T follicular helper cell (primary cell): ENCODE measurements around the gene LRRC70.

Experiments
- DNase-seq: peaks from one replicate; pipeline ENCODE4 v3.0.0-alpha.2; 2020; ENCODE audit warnings: low read depth

LRRC70 gene

GRCh38 chr5:62575489-62575888, 3.1 kb upstream of the LRRC70 start:
- DNase-seq = no peak

GRCh38 chr5:62576570-62577170, 1.9 kb upstream of the LRRC70 start:
- no peak for DNase-seq

GRCh38 chr5:62577488-62577887, 1.1 kb upstream of the LRRC70 start:
- no peak for DNase-seq

- DNase-seq = no peak
Observed at GRCh38 chr5:62579761-62580160, 1.1 kb downstream of the LRRC70 start.

- DNase-seq = no peak
Observed at GRCh38 chr5:62581836-62582597, 3.4 kb downstream of the LRRC70 start.

- DNase-seq = no peak
Observed at GRCh38 chr5:62584391-62584790, 5.8 kb downstream of the LRRC70 start.

GRCh38 chr5:62585306-62585705, 6.7 kb downstream of the LRRC70 start:
- DNase-seq = no peak

GRCh38 chr5:62585751-62586150, 7.1 kb downstream of the LRRC70 start:
- no peak for DNase-seq

- no peak for DNase-seq
Observed at GRCh38 chr5:62587737-62588136, 9.1 kb downstream of the LRRC70 start.

GRCh38 chr5:62588668-62589067, 10.0 kb downstream of the LRRC70 start:
- no peak for DNase-seq

GRCh38 chr5:62589504-62589903, 10.9 kb downstream of the LRRC70 start:
- DNase-seq = no peak

GRCh38 chr5:62590387-62590786, 11.8 kb downstream of the LRRC70 start:
- DNase-seq = no peak

- no peak for DNase-seq
Observed at GRCh38 chr5:62592558-62592957, 13.9 kb downstream of the LRRC70 start.

- DNase-seq = no peak
Observed at GRCh38 chr5:62593331-62593730, 14.7 kb downstream of the LRRC70 start.

- DNase-seq = no peak
Observed at GRCh38 chr5:62594364-62594984, 15.9 kb downstream of the LRRC70 start.

GRCh38 chr5:62596096-62596495, 17.5 kb downstream of the LRRC70 start:
- DNase-seq = no peak

- DNase-seq = no peak
Observed at GRCh38 chr5:62596691-62597090, 18.1 kb downstream of the LRRC70 start.

- DNase-seq = no peak
Observed at GRCh38 chr5:62597314-62597713, 18.7 kb downstream of the LRRC70 start.

- DNase-seq = no peak
Observed at GRCh38 chr5:62600560-62601252, 22.1 kb downstream of the LRRC70 start.

- DNase-seq = no peak
Observed at GRCh38 chr5:62603934-62604333, 25.3 kb downstream of the LRRC70 start.

- DNase-seq = no peak
Observed at GRCh38 chr5:62605638-62606037, 27.0 kb downstream of the LRRC70 start.

- no peak for DNase-seq
Observed at GRCh38 chr5:62606878-62607277, 28.3 kb downstream of the LRRC70 start.

GRCh38 chr5:62607615-62608014, 29.0 kb downstream of the LRRC70 start:
- no peak for DNase-seq
